Trophoblast cell (in vitro differentiated cells and primary cell): ENCODE data around the gene ADAMTS18.

ENCODE experiments used
- DNase-seq, 2 donors: peaks; one replicate each; pipeline ENCODE4 v3.0.0-alpha.2; 2016
- H2AFZ ChIP-seq: 2 replicates; pipeline ENCODE4 v1.6.1; 2013; ENCODE audit warnings: low read length, moderate library complexity, mild to moderate bottlenecking; ENCODE audit not compliant: insufficient read depth, poor library complexity
- H2AK5ac ChIP-seq: 2 replicates; pipeline ENCODE4 v1.6.1; 2013; ENCODE audit warnings: mild to moderate bottlenecking, low read length
- H2BK120ac ChIP-seq: 2 replicates; pipeline ENCODE4 v1.6.1; 2013; ENCODE audit warnings: low read length, mild to moderate bottlenecking, moderate library complexity; ENCODE audit not compliant: insufficient read depth, poor library complexity
- H2BK12ac ChIP-seq: 2 replicates; pipeline ENCODE4 v1.6.1; 2013; ENCODE audit warnings: mild to moderate bottlenecking, low read length, moderate library complexity
- H2BK5ac ChIP-seq: 2 replicates; pipeline ENCODE4 v1.6.1; 2013; ENCODE audit warnings: low read length, low read depth, moderate library complexity, mild to moderate bottlenecking; ENCODE audit not compliant: poor library complexity
- H3K14ac ChIP-seq: 2 replicates; pipeline ENCODE4 v1.6.1; 2013; ENCODE audit warnings: mild to moderate bottlenecking, low read length
- H3K18ac ChIP-seq: 2 replicates; pipeline ENCODE4 v1.6.1; 2013; ENCODE audit warnings: mild to moderate bottlenecking, low read length
- H3K23ac ChIP-seq: 2 replicates; pipeline ENCODE4 v1.6.1; 2013; ENCODE audit warnings: low read length
- H3K27ac ChIP-seq: 2 replicates; pipeline ENCODE4 v1.5.1; 2013; ENCODE audit warnings: low read depth, mild to moderate bottlenecking, inconsistent platforms, low read length, moderate library complexity
- H3K27me3 ChIP-seq: 2 replicates; pipeline ENCODE4 v1.6.1; 2013; ENCODE audit warnings: inconsistent platforms, mild to moderate bottlenecking, low read length, moderate library complexity; ENCODE audit not compliant: insufficient read depth
- H3K36me3 ChIP-seq, 2 experiments: 1 replicate in 1 of 2; 2 replicates in 1 of 2; pipeline ENCODE4 v1.6.1; 2013; ENCODE audit warnings: low read length in 2 of 2, mild to moderate bottlenecking in 2 of 2, moderate library complexity in 1 of 2; ENCODE audit not compliant: insufficient read depth in 2 of 2, control insufficient read depth in 1 of 2
- H3K4ac ChIP-seq: 2 replicates; pipeline ENCODE4 v1.6.1; 2013; ENCODE audit warnings: low read depth, mild to moderate bottlenecking, low read length, moderate library complexity
- H3K4me1 ChIP-seq, 2 experiments: 1 replicate in 1 of 2; 2 replicates in 1 of 2; pipeline ENCODE4 v1.6.1; 2013; ENCODE audit warnings: low read length in 2 of 2, mild to moderate bottlenecking in 2 of 2, moderate library complexity in 1 of 2; ENCODE audit not compliant: insufficient read depth in 2 of 2, control insufficient read depth in 1 of 2
- H3K4me2 ChIP-seq: 2 replicates; pipeline ENCODE4 v1.6.1; 2013; ENCODE audit warnings: inconsistent platforms, mild to moderate bottlenecking, low read length, moderate library complexity
- H3K4me3 ChIP-seq: 2 replicates; pipeline ENCODE4 v1.5.1; 2013; ENCODE audit warnings: mild to moderate bottlenecking, low read depth, low read length, inconsistent platforms
- H3K79me1 ChIP-seq: one replicate; pipeline ENCODE4 v1.6.1; 2013; ENCODE audit warnings: low read length
- H3K79me2 ChIP-seq: 2 replicates; pipeline ENCODE4 v1.6.1; 2013; ENCODE audit warnings: low read length, mild to moderate bottlenecking; ENCODE audit not compliant: control insufficient read depth, insufficient read depth, poor library complexity
- H3K9ac ChIP-seq: 2 replicates; pipeline ENCODE4 v1.6.1; 2013; ENCODE audit warnings: mild to moderate bottlenecking, low read length
- H3K9me3 ChIP-seq: 2 replicates; pipeline ENCODE4 v1.6.1; 2013; ENCODE audit warnings: low read depth, mild to moderate bottlenecking, control low read depth, inconsistent platforms, low read length; ENCODE audit not compliant: insufficient read depth
- H4K12ac ChIP-seq: 2 replicates; pipeline ENCODE4 v1.6.1; 2013; ENCODE audit warnings: low read depth, mild to moderate bottlenecking, low read length, moderate library complexity
- H4K8ac ChIP-seq: 2 replicates; pipeline ENCODE4 v1.6.1; 2013; ENCODE audit warnings: low read depth, mild to moderate bottlenecking, low read length, moderate library complexity
- H4K91ac ChIP-seq: one replicate; pipeline ENCODE4 v1.6.1; 2013; ENCODE audit warnings: low read depth, mild to moderate bottlenecking, low read length, moderate library complexity
- WGBS: extraction: QIAGEN DNeasy Blood & Tissue Kit; methylation state at CpG from one replicate; pipeline ENCODE4 v1.1.7; 2013; ENCODE audit warnings: missing lambda C conversion rate; ENCODE audit not compliant: insufficient read length, insufficient coverage; ENCODE audit errors: extremely low coverage; 5-methylcytosine and 5-hydroxymethylcytosine counted together

The ADAMTS18 gene

GRCh38 chr16:77443357-77444146 is 8.7 kb upstream of the ADAMTS18 start:
- H3K23ac ChIP-seq, result no peak overlapping the region
- no peak overlapping the region for H4K91ac ChIP-seq
- no peak overlapping the region for H2BK120ac ChIP-seq
- no CpG with 5 or more reads among the region's 10 CpGs for WGBS
- no peaks in the 10 kb centered on the region for H3K27me3 ChIP-seq
- no peak overlapping the region for H4K8ac ChIP-seq
- H3K9ac ChIP-seq, result no peak overlapping the region
- H3K9me3 ChIP-seq, result no peaks in the 10 kb centered on the region
- H3K79me2 ChIP-seq, result no peaks in the 10 kb centered on the region
- no peak overlapping the region for H2AFZ ChIP-seq
- H4K12ac ChIP-seq, result no peak overlapping the region
- H3K14ac ChIP-seq, result no peak overlapping the region
- no peak overlapping the region for H2BK5ac ChIP-seq
- H3K18ac ChIP-seq, result no peak overlapping the region
- peaks cover 0 to 3% of the 10 kb centered on the region in 2 experiments for H3K4me1 ChIP-seq
- H3K4ac ChIP-seq, result no peak overlapping the region
- H2AK5ac ChIP-seq, result no peak overlapping the region
- H2BK12ac ChIP-seq, result no peak overlapping the region
- no peak for DNase-seq
- no peaks in the 10 kb centered on the region for H3K36me3 ChIP-seq
- H3K79me1 ChIP-seq, result no peaks in the 10 kb centered on the region
- H3K4me3 ChIP-seq, result no peak overlapping the region
- no peak overlapping the region for H3K4me2 ChIP-seq
- no peak overlapping the region for H3K27ac ChIP-seq

GRCh38 chr16:77442078-77442477 is 7.2 kb upstream of the ADAMTS18 start:
- Histone ChIP-seq H4K12ac (no peak overlapping the region), H3K9me3 (no peaks in the 10 kb centered on the region), H3K4me2 (no peak overlapping the region), H4K91ac (peak overlapping the region; percentile 0), H3K9ac (no peak overlapping the region), H2BK12ac (no peak overlapping the region), H3K18ac (no peak overlapping the region), H2AK5ac (no peak overlapping the region), H3K79me2 (no peaks in the 10 kb centered on the region), H2BK5ac (no peak overlapping the region), H3K23ac (no peak overlapping the region), H2BK120ac (no peak overlapping the region), H3K4me1 (peaks cover 1 to 3% of the 10 kb centered on the region in 2 experiments), H3K36me3 (no peaks in the 10 kb centered on the region), H3K27me3 (no peaks in the 10 kb centered on the region), H3K14ac (no peak overlapping the region), H4K8ac (no peak overlapping the region), H3K4ac (no peak overlapping the region), H2AFZ (no peak overlapping the region), H3K79me1 (no peaks in the 10 kb centered on the region), H3K27ac (no peak overlapping the region), H3K4me3 (no peak overlapping the region)
- no peak for DNase-seq
- WGBS, result no CpG with 5 or more reads among the region's 2 CpGs

- Histone ChIP-seq H3K79me1 (peaks cover 18% of the 10 kb centered on the region), H3K27ac (peak overlapping the region; percentile 61), H3K79me2 (peaks cover 7% of the 10 kb centered on the region), H3K36me3 (no peaks in the 10 kb centered on the region), H3K9ac (no peak overlapping the region), H3K4ac (no peak overlapping the region), H4K8ac (no peak overlapping the region), H2AK5ac (no peak overlapping the region), H2AFZ (no peak overlapping the region), H3K23ac (no peak overlapping the region), H2BK12ac (no peak overlapping the region), H2BK5ac (no peak overlapping the region), H3K27me3 (no peaks in the 10 kb centered on the region), H3K18ac (no peak overlapping the region), H2BK120ac (no peak overlapping the region), H3K4me1 (peaks cover 7 to 13% of the 10 kb centered on the region in 2 experiments), H3K4me2 (no peak overlapping the region), H4K91ac (no peak overlapping the region), H4K12ac (no peak overlapping the region), H3K4me3 (no peak overlapping the region), H3K9me3 (no peaks in the 10 kb centered on the region), H3K14ac (no peak overlapping the region)
- no CpG with 5 or more reads among the region's 3 CpGs for WGBS
- no peak for DNase-seq
Measured at GRCh38 chr16:77439106-77439505, 4.3 kb upstream of the ADAMTS18 start.

GRCh38 chr16:77437859-77438258 is 3.0 kb upstream of the ADAMTS18 start:
- H3K4me1 ChIP-seq, result peaks cover 7 to 17% of the 10 kb centered on the region in 2 experiments
- no peak overlapping the region for H4K12ac ChIP-seq
- H3K9me3 ChIP-seq, result no peaks in the 10 kb centered on the region
- H3K36me3 ChIP-seq, result peaks cover 3% of the 10 kb centered on the region in 2 experiments
- no peak overlapping the region for H2AK5ac ChIP-seq
- no peak overlapping the region for H3K18ac ChIP-seq
- H3K14ac ChIP-seq, result no peak overlapping the region
- H2BK120ac ChIP-seq, result no peak overlapping the region
- no peak overlapping the region for H3K4ac ChIP-seq
- no peak overlapping the region for H3K23ac ChIP-seq
- H2BK12ac ChIP-seq, result no peak overlapping the region
- H2AFZ ChIP-seq, result no peak overlapping the region
- no peak overlapping the region for H3K9ac ChIP-seq
- H3K79me1 ChIP-seq, result peaks cover 26% of the 10 kb centered on the region
- H3K79me2 ChIP-seq, result peaks cover 13% of the 10 kb centered on the region
- H2BK5ac ChIP-seq, result no peak overlapping the region
- peak in 1 of 2 donors; percentile 15 for DNase-seq
- H3K27me3 ChIP-seq, result no peaks in the 10 kb centered on the region
- H4K8ac ChIP-seq, result no peak overlapping the region
- WGBS, result no CpG with 5 or more reads among the region's 2 CpGs
- H3K27ac ChIP-seq, result peak overlapping the region; percentile 70
- no peak overlapping the region for H3K4me3 ChIP-seq
- H3K4me2 ChIP-seq, result no peak overlapping the region
- no peak overlapping the region for H4K91ac ChIP-seq
